22Rv1 (cell line): Measurements from ENCODE around the gene SUSD4.

Experiments used
- CTCF ChIP-seq: fragments of 450-650 bp; IDR thresholded peaks from 2 replicates; pipeline ENCODE4 v1.5.1; 2017; ENCODE audit warnings: mild to moderate bottlenecking
- ZFX ChIP-seq: fragments of 450-650 bp; IDR thresholded peaks from 2 replicates; pipeline ENCODE4 v1.6.1; 2017; ENCODE audit warnings: antibody characterized with exemption, borderline replicate concordance

GRCh38 chr1:223308136-223308535 is 55.8 kb downstream of the SUSD4 start:
- TF ChIP-seq CTCF: no peak
- TF ChIP-seq ZFX: no peak
